GM12892 (cell line): ENCODE results near the gene KLHL25.

Experiments
- POLR2A ChIP-seq: IDR thresholded peaks from 2 replicates; pipeline ENCODE4 v1.6.1; 2011; ENCODE audit warnings: low read depth, low read length, control low read depth
- POLR2AphosphoS5 ChIP-seq: IDR thresholded peaks from 2 replicates; pipeline ENCODE4 v1.6.1; 2011; ENCODE audit warnings: low read depth, low read length, control low read depth
- TAF1 ChIP-seq: IDR thresholded peaks from 2 replicates; pipeline ENCODE4 v1.6.1; 2011; ENCODE audit warnings: low read depth, mild to moderate bottlenecking, control low read depth, low read length, borderline replicate concordance

GRCh38 chr15:85743392-85744055 is 51.2 kb downstream of the KLHL25 start:
- no peak for TF ChIP-seq POLR2A
- no peak for TF ChIP-seq TAF1
- no peak for TF ChIP-seq POLR2AphosphoS5
